Cardiac muscle cell (in vitro differentiated cells and primary cell): ENCODE data around the gene THOC1. TPM values are rescaled to one million over a fixed set of nuclear protein-coding genes. Genes with fewer than 3 reads are reported as not detected.
"Not testable (repeated sequence)": the region's sequence is repeated elsewhere in the genome, so short reads cannot be mapped to it uniquely, and the experiment has no call there.

Source experiments
- DNase-seq, 2 donors: peaks; one replicate each; pipeline versions ENCODE4 v3.0.0 to v3.0.0-alpha.2; 2010 to 2017; ENCODE audit warnings: low read depth in 1 of 2, low spot score in 1 of 2
- H3K27ac ChIP-seq: fragments of 200-600 bp; sonication (generic); 2 replicates; pipeline ENCODE4 v1.5.1; 2016
- H3K27me3 ChIP-seq: fragments of 200-600 bp; sonication (generic); 2 replicates; pipeline ENCODE4 v1.6.0; 2016; ENCODE audit warnings: control low read depth
- H3K36me3 ChIP-seq: fragments of 200-600 bp; sonication (generic); 2 replicates; pipeline ENCODE4 v1.5.1; 2016; ENCODE audit warnings: control low read depth
- H3K4me1 ChIP-seq: fragments of 200-600 bp; sonication (generic); 2 replicates; pipeline ENCODE4 v1.8.1; 2017; ENCODE audit warnings: low read depth, mild to moderate bottlenecking, mixed run types
- H3K4me3 ChIP-seq: fragments of 200-600 bp; sonication (generic); 2 replicates; pipeline ENCODE4 v1.5.1; 2016; ENCODE audit warnings: mild to moderate bottlenecking
- H3K9me3 ChIP-seq: fragments of 200-600 bp; sonication (generic); 2 replicates; pipeline ENCODE4 v1.5.1; 2017; ENCODE audit warnings: low read depth, mild to moderate bottlenecking, control low read depth
- CTCF ChIP-seq: IDR thresholded peaks from 2 replicates; pipeline ENCODE4 v1.5.1; 2012; ENCODE audit warnings: low read depth, mild to moderate bottlenecking, low read length
- polyA plus RNA-seq: library from polyadenylated mRNA; unstranded; fragments of >200 nt; fragmentation: Nextera tagmentation; extraction: Ambion mirVana; gene quantifications from 2 replicates; pipeline ENCODE4 v1.2.1, GENCODE V29; 2016
- total RNA-seq: library from RNA; depleted of rRNA; stranded (reverse); fragments of >200 nt; gene quantifications from 2 replicates; pipeline ENCODE4 v1.2.3, GENCODE V29; 2016

Gene THOC1
- total and polyA plus RNA-seq, 2 experiments from 2014 or later, result 46.2 to 88.5 TPM

- Histone ChIP-seq H3K9me3 (no peaks in the 10 kb centered on the region), H3K4me1 (no peaks in the 10 kb centered on the region), H3K36me3 (no peaks in the 10 kb centered on the region), H3K4me3 (no peak overlapping the region), H3K27ac (no peak overlapping the region), H3K27me3 (no peaks in the 10 kb centered on the region)
- DNase-seq, result peak in 1 of 2 donors; percentile 34
- peak; percentile 38 for TF ChIP-seq CTCF
These were observed 24.4 kb upstream of the THOC1 start for GRCh38 chr18:292271-292670.

GRCh38 chr18:289970-290369 is 22.1 kb upstream of the THOC1 start:
- not testable (repeated sequence) for H3K27ac ChIP-seq, H3K27me3 ChIP-seq, H3K9me3 ChIP-seq, H3K36me3 ChIP-seq, DNase-seq, H3K4me1 ChIP-seq, H3K4me3 ChIP-seq

- no peaks in the 10 kb centered on the region for H3K9me3 ChIP-seq
- TF ChIP-seq CTCF, result no peak
- H3K4me3 ChIP-seq, result no peak overlapping the region
- no peaks in the 10 kb centered on the region for H3K36me3 ChIP-seq
- no peaks in the 10 kb centered on the region for H3K4me1 ChIP-seq
- no peak for DNase-seq
- H3K27ac ChIP-seq, result no peak overlapping the region
- H3K27me3 ChIP-seq, result no peaks in the 10 kb centered on the region
These were observed 21.2 kb upstream of the THOC1 start for GRCh38 chr18:289026-289425.

- no peaks in the 10 kb centered on the region for H3K27me3 ChIP-seq
- no peaks in the 10 kb centered on the region for H3K36me3 ChIP-seq
- no peak overlapping the region for H3K4me3 ChIP-seq
- peak; percentile 26 to 61 for DNase-seq
- TF ChIP-seq CTCF, result peak; percentile 54
- H3K27ac ChIP-seq, result no peak overlapping the region
- no peaks in the 10 kb centered on the region for H3K9me3 ChIP-seq
- no peaks in the 10 kb centered on the region for H3K4me1 ChIP-seq
These were observed 18.9 kb upstream of the THOC1 start for GRCh38 chr18:286515-287310.

- DNase-seq, result no peak
- H3K27me3 ChIP-seq, result no peaks in the 10 kb centered on the region
- H3K9me3 ChIP-seq, result no peaks in the 10 kb centered on the region
- no peak overlapping the region for H3K27ac ChIP-seq
- TF ChIP-seq CTCF, result no peak
- H3K36me3 ChIP-seq, result no peaks in the 10 kb centered on the region
- H3K4me1 ChIP-seq, result no peaks in the 10 kb centered on the region
- no peak overlapping the region for H3K4me3 ChIP-seq
These were observed 18.0 kb upstream of the THOC1 start for GRCh38 chr18:285817-286216.

GRCh38 chr18:275486-275885 is 7.6 kb upstream of the THOC1 start:
- H3K27ac ChIP-seq, result peak overlapping the region; percentile 19
- no peaks in the 10 kb centered on the region for H3K9me3 ChIP-seq
- no peak overlapping the region for H3K4me3 ChIP-seq
- no peak for DNase-seq
- no peaks in the 10 kb centered on the region for H3K4me1 ChIP-seq
- TF ChIP-seq CTCF, result no peak
- no peaks in the 10 kb centered on the region for H3K27me3 ChIP-seq
- no peaks in the 10 kb centered on the region for H3K36me3 ChIP-seq
